AG04450 (cell line): Measurements from ENCODE around the gene EPN2. TPM values are rescaled to one million over a fixed set of nuclear protein-coding genes. Genes with fewer than 3 reads are reported as not detected.
A peak's percentile ranks its signal among the peaks of the same experiment; 100 is the strongest.

Source experiments
- CTCF ChIA-PET: fragments of 300-600, 350-600 bp; formaldehyde crosslinking; extraction: SDS; loops from one replicate; lab custom pipeline; 2022; ENCODE audit warnings: antibody characterized with exemption, inconsistent platforms; lab: Charles Lee
- POLR2A ChIA-PET: fragments of 350-600 bp; formaldehyde crosslinking; extraction: SDS; loops from one replicate; lab custom pipeline; 2021; ENCODE audit warnings: antibody characterized with exemption, inconsistent platforms; lab: Yijun Ruan, JAX
- DNase-seq: peaks from one replicate; pipeline ENCODE4 v3.0.0-alpha.2; 2011; ENCODE audit warnings: low read depth, low spot score
- H3K27ac ChIP-seq: one replicate; pipeline ENCODE4 v1.5.1; 2012; ENCODE audit warnings: low read depth, low read length, control low read depth
- H3K27me3 ChIP-seq: one replicate; pipeline ENCODE4 v1.6.0; 2012; ENCODE audit warnings: low read length; ENCODE audit not compliant: control insufficient read depth, insufficient read depth
- H3K4me3 ChIP-seq: 2 replicates; pipeline ENCODE4 v1.5.1; 2011; ENCODE audit warnings: mild to moderate bottlenecking, low read depth, low read length, control low read depth
- H3K9me3 ChIP-seq: 2 replicates; pipeline ENCODE4 v1.5.1; 2012; ENCODE audit warnings: low read length; ENCODE audit not compliant: control insufficient read depth, insufficient read depth
- CTCF ChIP-seq: IDR thresholded peaks from 2 replicates; pipeline ENCODE4 v1.5.1; 2011; ENCODE audit warnings: low read depth, low read length, control low read depth, inconsistent platforms
- polyA plus RNA-seq: library from polyadenylated mRNA; depleted of rRNA; stranded (reverse); fragments of >200 nt; gene quantifications from 2 replicates; pipeline ENCODE4 v1.2.3, GENCODE V29; 2011

The EPN2 gene
- polyA plus RNA-seq, 1 experiment = 27.9 TPM

- H3K27ac ChIP-seq = peak overlapping the region; percentile 39
- POLR2A ChIA-PET = interaction anchor here (1.2 kb wide), 1 partner anchor 11 kb away, joined by 4 read pairs; no protein-coding TSS in a partner anchor
- H3K4me3 ChIP-seq = peak overlapping the region; percentile 94
- H3K9me3 ChIP-seq = no peaks in the 10 kb centered on the region; the same call in 1 of the 2 replicates
- DNase-seq = no peak
- TF ChIP-seq CTCF = no peak
- CTCF ChIA-PET = no interaction called here
- no peaks in the 10 kb centered on the region for H3K27me3 ChIP-seq
These were observed 970 bp downstream of the EPN2 start for GRCh38 chr17:19238167-19238505.

GRCh38 chr17:19239544-19239943, 2.4 kb downstream of the EPN2 start:
- CTCF ChIA-PET = interaction anchor here (0.9 kb wide), 1 partner anchor 523 kb away, joined by 3 read pairs; no protein-coding TSS in a partner anchor
- no peak for DNase-seq

GRCh38 chr17:19242323-19242722, 5.2 kb downstream of the EPN2 start:
- Histone ChIP-seq H3K27me3 (no peaks in the 10 kb centered on the region), H3K27ac (no peak overlapping the region), H3K9me3 (no peaks in the 10 kb centered on the region; the same call in 1 of the 2 replicates), H3K4me3 (no peak overlapping the region)
- no peak for DNase-seq
- CTCF ChIA-PET = no interaction called here
- no peak for TF ChIP-seq CTCF
- POLR2A ChIA-PET = no interaction called here

More at GRCh38 chr17:19239544-19239943, 2.4 kb downstream of the EPN2 start:
- no peak for TF ChIP-seq CTCF
- Histone ChIP-seq H3K9me3 (no peaks in the 10 kb centered on the region; the same call in 1 of the 2 replicates), H3K27ac (no peak overlapping the region), H3K27me3 (no peaks in the 10 kb centered on the region), H3K4me3 (no peak overlapping the region)
- POLR2A ChIA-PET = no interaction called here

GRCh38 chr17:19242926-19243325, 5.8 kb downstream of the EPN2 start:
- H3K27me3 ChIP-seq = no peaks in the 10 kb centered on the region
- H3K27ac ChIP-seq = no peak overlapping the region
- DNase-seq = no peak
- POLR2A ChIA-PET = no interaction called here
- no peaks in the 10 kb centered on the region; the same call in 1 of the 2 replicates for H3K9me3 ChIP-seq
- TF ChIP-seq CTCF = no peak
- no peak overlapping the region for H3K4me3 ChIP-seq
- CTCF ChIA-PET = no interaction called here

- no peaks in the 10 kb centered on the region for H3K9me3 ChIP-seq
- POLR2A ChIA-PET = no interaction called here
- no peaks in the 10 kb centered on the region for H3K27me3 ChIP-seq
- no peak overlapping the region for H3K4me3 ChIP-seq
- no peak overlapping the region for H3K27ac ChIP-seq
- no peak for TF ChIP-seq CTCF
- CTCF ChIA-PET = no interaction called here
- DNase-seq = no peak
These were observed 6.7 kb downstream of the EPN2 start for GRCh38 chr17:19243838-19244237.
